Natural killer cell (primary cell): ENCODE results near the gene TRMT61A. TPM values are rescaled to one million over a fixed set of nuclear protein-coding genes. Genes with fewer than 3 reads are reported as not detected.
A peak's percentile ranks its signal among the peaks of the same experiment; 100 is the strongest.

Experiments used
- ATAC-seq, 3 donors: fragments of 150-1000 bp in 2 of 3; fragments of 200-7000 bp in 1 of 3; cut with Tn5 transposase; 1 replicate in 1 of 3; 2 replicates in 2 of 3; pipeline ENCODE4 v1.10.0; 2021; ENCODE audit warnings: mild to moderate bottlenecking in 2 of 3, moderate library complexity in 2 of 3
- DNase-seq, 2 donors: peaks; one replicate each; pipeline versions ENCODE4 v3.0.0 to v3.0.0-alpha.2; 2013 to 2021; ENCODE audit warnings: mixed read lengths in 1 of 2
- H3K27ac ChIP-seq: one replicate; pipeline ENCODE4 v1.5.1; 2013; ENCODE audit warnings: mild to moderate bottlenecking, low read length
- H3K27me3 ChIP-seq: one replicate; pipeline ENCODE4 v1.6.1; 2013; ENCODE audit warnings: low read length; ENCODE audit not compliant: control insufficient read depth, insufficient read depth
- H3K36me3 ChIP-seq: one replicate; pipeline ENCODE4 v1.6.1; 2013; ENCODE audit warnings: low read length; ENCODE audit not compliant: control insufficient read depth, insufficient read depth
- H3K4me1 ChIP-seq: one replicate; pipeline ENCODE4 v1.6.1; 2013; ENCODE audit warnings: low read length; ENCODE audit not compliant: control insufficient read depth, insufficient read depth
- H3K4me3 ChIP-seq: one replicate; pipeline ENCODE4 v1.5.1; 2013; ENCODE audit warnings: low read length
- H3K9me3 ChIP-seq: one replicate; pipeline ENCODE4 v1.6.1; 2013; ENCODE audit warnings: low read length; ENCODE audit not compliant: control insufficient read depth, insufficient read depth
- H3K27ac Mint-ChIP-seq, 2 donors: one replicate each; pipeline ENCODE4 v1.8.0; 2022; ENCODE audit warnings: mild to moderate bottlenecking in 2 of 2, mixed read lengths in 2 of 2, moderate library complexity in 1 of 2
- H3K27me3 Mint-ChIP-seq, 2 donors: one replicate each; pipeline ENCODE4 v1.8.0; 2022; ENCODE audit warnings: low read depth in 2 of 2, mixed read lengths in 2 of 2
- H3K36me3 Mint-ChIP-seq: one replicate; pipeline ENCODE4 v1.8.0; 2022; ENCODE audit warnings: mixed read lengths
- H3K4me1 Mint-ChIP-seq, 2 donors: one replicate each; pipeline ENCODE4 v1.8.0; 2022; ENCODE audit warnings: mixed read lengths in 2 of 2
- H3K4me3 Mint-ChIP-seq: one replicate; pipeline ENCODE4 v1.8.0; 2022; ENCODE audit warnings: mild to moderate bottlenecking, moderate library complexity, mixed read lengths
- H3K9me3 Mint-ChIP-seq, 2 donors: one replicate each; pipeline ENCODE4 v1.8.0; 2022; ENCODE audit warnings: mixed read lengths in 2 of 2
- CTCF ChIP-seq: fragments of 200-600 bp; IDR thresholded peaks from one replicate; pipeline ENCODE4 v1.8.0; 2022; ENCODE audit warnings: antibody characterized with exemption
- WGBS: methylation state at CpG from one replicate; pipeline ENCODE4 v1.1.7; 2013; ENCODE audit warnings: missing lambda C conversion rate; ENCODE audit not compliant: insufficient coverage; 5-methylcytosine and 5-hydroxymethylcytosine counted together
- intact Hi-C: fragments of 100-400 bp; cut with micrococcal nuclease; formaldehyde crosslinking; loops from one replicate; pipeline ENCODE4 v1.14.2; 2022
- total RNA-seq, 4 donors: library from RNA; stranded (reverse); fragments of 120-200 nt in 1 of 4; gene quantifications; one replicate each; pipeline versions ENCODE4 v1.2.3 to v1.2.4, GENCODE V29; 2013 to 2022

TRMT61A gene
- total RNA-seq, 3 donors from 2014 or later (not counting 1 experiment from before 2014, with no cell fraction given) = 8.1 to 9.4 (median 9.1) TPM

GRCh38 chr14:103562429-103563225 is 33.6 kb downstream of the TRMT61A start, which contains the start of the genes BAG5 and COA8:
Gene BAG5 (minus strand): TSS chr14:103562657. CDS start chr14:103561164, 1,493 bp downstream.
Gene COA8 (plus strand): TSS chr14:103562960. CDS start chr14:103563002, 42 bp downstream.
- no peaks in the 10 kb centered on the region for H3K36me3 Mint-ChIP-seq
- Histone ChIP-seq H3K27me3 (no peaks in the 10 kb centered on the region), H3K36me3 (peaks cover 20% of the 10 kb centered on the region), H3K9me3 (no peaks in the 10 kb centered on the region), H3K27ac (peak within 1 kb of the TSS; percentile 77), H3K4me1 (peaks cover 25% of the 10 kb centered on the region), H3K4me3 (peak within 1 kb of the TSS; percentile 89)
- H3K4me1 Mint-ChIP-seq = peaks cover 36 to 47% of the 10 kb centered on the region in 2 donors
- no peaks in the 10 kb centered on the region for H3K9me3 Mint-ChIP-seq
- H3K27me3 Mint-ChIP-seq = no peaks in the 10 kb centered on the region
- peak within 1 kb of the TSS; percentile 80 to 89 for H3K27ac Mint-ChIP-seq
- peak; percentile 87 to 91 for DNase-seq
- ATAC-seq = peak; percentile 79 to 91 (median 84)
- WGBS = under 1% methylated on average over 109 of the region's 109 CpGs
- TF ChIP-seq CTCF = no peak
- H3K4me3 Mint-ChIP-seq = peak within 1 kb of the TSS; percentile 98
- intact Hi-C loops = loop anchor here (1.0 kb wide), 1 partner anchor 153 kb away; the partner anchor contains the start of genes XRCC3 and ZFYVE21

GRCh38 chr14:103563226-103563620 is 34.2 kb downstream of the TRMT61A start:
- Mint-ChIP-seq H3K4me3 (peak overlapping the region; percentile 98), H3K9me3 (no peaks in the 10 kb centered on the region), H3K27me3 (no peaks in the 10 kb centered on the region), H3K4me1 (peaks cover 40 to 48% of the 10 kb centered on the region in 2 donors), H3K27ac (peak overlapping the region; percentile 80 to 89), H3K36me3 (no peaks in the 10 kb centered on the region)
- ATAC-seq (no peak), DNase-seq (no peak)
- 1% methylated on average over 22 of the region's 22 CpGs for WGBS
- Histone ChIP-seq H3K4me1 (peaks cover 25% of the 10 kb centered on the region), H3K9me3 (no peaks in the 10 kb centered on the region), H3K36me3 (peaks cover 19% of the 10 kb centered on the region), H3K4me3 (peak overlapping the region; percentile 89), H3K27ac (peak overlapping the region; percentile 77), H3K27me3 (no peaks in the 10 kb centered on the region)
- no peak for TF ChIP-seq CTCF
- intact Hi-C loops = no loop called here

- H3K27me3 Mint-ChIP-seq = no peaks in the 10 kb centered on the region
- no peak overlapping the region for H3K4me3 ChIP-seq
- H3K4me1 ChIP-seq = peaks cover 25% of the 10 kb centered on the region
- TF ChIP-seq CTCF = no peak
- H3K36me3 Mint-ChIP-seq = no peaks in the 10 kb centered on the region
- peaks cover 40 to 41% of the 10 kb centered on the region in 2 donors for H3K4me1 Mint-ChIP-seq
- H3K4me3 Mint-ChIP-seq = peak overlapping the region; percentile 98
- ATAC-seq (no peak), DNase-seq (no peak)
- no peak overlapping the region for H3K27ac ChIP-seq
- no peaks in the 10 kb centered on the region for H3K9me3 Mint-ChIP-seq
- intact Hi-C loops = no loop called here
- H3K27me3 ChIP-seq = no peaks in the 10 kb centered on the region
- no peaks in the 10 kb centered on the region for H3K9me3 ChIP-seq
- H3K27ac Mint-ChIP-seq = peak overlapping the region; percentile 80 to 89
- WGBS = 82% methylated on average over 21 of the region's 21 CpGs
- H3K36me3 ChIP-seq = peaks cover 14% of the 10 kb centered on the region
Measured at GRCh38 chr14:103563844-103564505, 35.0 kb downstream of the TRMT61A start.
